Aorta (tissue), 5 donors: ENCODE data around the gene FAM187B. TPM values are rescaled to one million over a fixed set of nuclear protein-coding genes. Genes with fewer than 3 reads are reported as not detected.

Experiments
- ATAC-seq: fragments of 200-7000 bp; cut with Tn5 transposase; one replicate; pipeline ENCODE4 v1.9.1; 2022; ENCODE audit warnings: moderate library complexity; ENCODE audit not compliant: low FRiP score
- DNase-seq, 2 donors: peaks; one replicate each; pipeline ENCODE4 v3.0.0-alpha.2; 2020
- H3K27ac ChIP-seq, 2 donors: one replicate each; pipeline ENCODE4 v1.5.1; 2013; ENCODE audit warnings: low read length in 2 of 2, mild to moderate bottlenecking in 2 of 2, moderate library complexity in 2 of 2, control low read depth in 1 of 2, inconsistent platforms in 1 of 2, low read depth in 1 of 2
- H3K27me3 ChIP-seq, 2 donors: one replicate each; pipeline ENCODE4 v1.6.1; 2013; ENCODE audit warnings: control low read depth in 1 of 2, low read length in 1 of 2, mild to moderate bottlenecking in 1 of 2, moderate library complexity in 1 of 2; ENCODE audit not compliant: insufficient read depth in 2 of 2, control insufficient read depth in 1 of 2
- H3K36me3 ChIP-seq, 2 donors: one replicate each; pipeline ENCODE4 v1.6.1; 2013; ENCODE audit warnings: control low read depth in 1 of 2, low read length in 1 of 2, mild to moderate bottlenecking in 1 of 2; ENCODE audit not compliant: insufficient read depth in 2 of 2, control insufficient read depth in 1 of 2
- H3K4me1 ChIP-seq, 2 donors: one replicate each; pipeline ENCODE4 v1.6.1; 2013; ENCODE audit warnings: low read length in 2 of 2, control low read depth in 1 of 2, mild to moderate bottlenecking in 1 of 2, moderate library complexity in 1 of 2; ENCODE audit not compliant: insufficient read depth in 2 of 2, control insufficient read depth in 1 of 2
- H3K4me3 ChIP-seq, 2 donors: one replicate each; pipeline ENCODE4 v1.5.1; 2013; ENCODE audit warnings: low read length in 2 of 2, control low read depth in 1 of 2, mild to moderate bottlenecking in 1 of 2
- H3K9me3 ChIP-seq: one replicate; pipeline ENCODE4 v1.6.1; 2013; ENCODE audit warnings: mild to moderate bottlenecking, low read length; ENCODE audit not compliant: control insufficient read depth
- WGBS, 2 donors: extraction: QIAGEN DNeasy Blood & Tissue Kit; methylation state at CpG; one replicate each; pipeline ENCODE4 v1.1.7; 2013; 5-methylcytosine and 5-hydroxymethylcytosine counted together
- intact Hi-C, 2 donors: fragments of 100-400 bp; cut with DNase I; formaldehyde crosslinking; loops; one replicate each; pipeline versions ENCODE4 v1.14.2 to v1.15.0; 2022
- polyA plus RNA-seq, 2 donors: library from polyadenylated mRNA; stranded (reverse); fragments of 200-250 nt; gene quantifications; one replicate each; pipeline ENCODE4 v1.2.3, GENCODE V29; 2013
- total RNA-seq, 2 donors: library from RNA; stranded (reverse); fragmentation: NEBNext Ultra II Directional; extraction: Animal tissue kit (Norgen Biotek cat#: 25700); gene quantifications; one replicate each; pipeline ENCODE4 v1.2.1, GENCODE V29; 2021
- donor health status: healthy with polysubstance abuse.
- donor health status: Bipolar disorder and iron deficiency.
- donor health status: DM: no; HTN: no; CAD: no.
- donor health status: DM: no; HTN: no; CAD: no.
- donor health status: DM: yes; HTN: yes; CAD: no.

Gene FAM187B
- total and polyA plus RNA-seq, 4 donors = not detected

GRCh38 chr19:35265126-35265899 lies 36.8 kb upstream of the FAM187B start:
- DNase-seq = peak; percentile 43 to 64
- Histone ChIP-seq H3K4me1 (no peaks in the 10 kb centered on the region), H3K27me3 (no peaks in the 10 kb centered on the region), H3K4me3 (no peak overlapping the region), H3K9me3 (no peaks in the 10 kb centered on the region), H3K27ac (no peak overlapping the region), H3K36me3 (no peaks in the 10 kb centered on the region)
- intact Hi-C loops = loop anchor here (5.0 to 10.0 kb wide), 3 partner anchors 113 to 1891 kb away; partner anchors contain the start of genes CEBPG (in 1 of the 2), FXYD5 (in 1 of the 2) and FXYD7 (in 1 of the 2)
- no peak for ATAC-seq
- 35% methylated on average over 6 of the region's 6 CpGs for WGBS, 2 donors

GRCh38 chr19:35264268-35265125 lies 36.0 kb upstream of the FAM187B start:
- WGBS, 2 donors = 69 to 72% methylated on average over 7 of the region's 7 CpGs
- intact Hi-C loops = loop anchor here (5.0 to 10.0 kb wide), 3 partner anchors 112 to 1890 kb away; partner anchors contain the start of genes CEBPG (in 1 of the 2), FXYD5 (in 1 of the 2) and FXYD7 (in 1 of the 2)
- Histone ChIP-seq H3K27me3 (no peaks in the 10 kb centered on the region), H3K9me3 (no peaks in the 10 kb centered on the region), H3K4me1 (no peaks in the 10 kb centered on the region), H3K4me3 (no peak overlapping the region), H3K36me3 (no peaks in the 10 kb centered on the region), H3K27ac (no peak overlapping the region)
- ATAC-seq = no peak
- DNase-seq = peak; percentile 40 to 44

- Histone ChIP-seq H3K36me3 (no peaks in the 10 kb centered on the region), H3K27me3 (no peaks in the 10 kb centered on the region), H3K9me3 (no peaks in the 10 kb centered on the region), H3K4me3 (no peak overlapping the region), H3K27ac (no peak overlapping the region), H3K4me1 (no peaks in the 10 kb centered on the region)
- intact Hi-C loops = loop anchor here (10.0 kb wide), 2 partner anchors 117 to 1887 kb away; partner anchors contain the start of genes CEBPG (in 1 of the 2) and FXYD7 (in 1 of the 2)
- peak; percentile 39 to 53 for DNase-seq
- WGBS, 2 donors = 59 to 60% methylated on average over 17 of the region's 17 CpGs
- ATAC-seq = no peak
Observed at GRCh38 chr19:35262101-35262761, 33.7 kb upstream of the FAM187B start.

DNA sequence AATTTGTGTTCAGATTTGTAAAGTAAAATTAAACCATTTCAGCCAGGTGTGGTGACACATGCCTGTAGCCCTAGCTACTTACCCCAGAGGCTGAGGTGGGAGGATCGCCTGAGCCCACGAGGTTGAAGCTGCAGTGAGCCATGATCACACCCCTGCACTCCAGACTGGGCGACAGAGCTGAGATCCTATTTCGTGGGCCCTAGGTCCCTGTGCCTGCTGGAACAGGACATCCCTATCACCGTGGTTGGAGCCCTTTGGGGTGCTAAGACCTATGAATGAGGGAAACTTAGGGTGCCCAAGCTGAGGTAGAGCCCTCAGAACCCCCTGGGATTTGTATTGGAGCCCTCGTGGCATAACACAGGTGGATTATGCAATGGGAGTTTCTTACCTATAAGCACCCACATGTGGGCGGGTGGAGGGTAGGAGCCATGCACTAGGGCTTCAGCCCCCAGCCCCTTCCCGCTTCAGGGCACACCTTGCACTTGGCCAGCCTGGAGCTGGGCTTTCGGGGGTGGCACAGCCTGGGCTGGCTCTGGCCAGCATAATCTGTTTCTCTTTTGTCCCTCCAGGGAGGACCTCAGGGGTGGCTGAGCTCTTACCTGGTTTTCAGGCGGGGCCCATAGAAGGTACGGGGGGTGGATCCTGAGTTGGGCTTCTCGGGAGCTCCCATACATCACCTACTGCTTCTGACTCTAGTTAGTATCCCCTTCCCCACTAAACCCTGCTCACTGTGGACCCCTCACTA lies 33.0 kb upstream of the FAM187B start:
- H3K9me3 ChIP-seq = no peaks in the 10 kb centered on the region
- no peak overlapping the region for H3K27ac ChIP-seq
- intact Hi-C loops = loop anchor here (10.0 kb wide), 2 partner anchors 117 to 1887 kb away; partner anchors contain the start of genes CEBPG (in 1 of the 2) and FXYD7 (in 1 of the 2)
- no peaks in the 10 kb centered on the region for H3K4me1 ChIP-seq
- H3K36me3 ChIP-seq = no peaks in the 10 kb centered on the region
- H3K4me3 ChIP-seq = no peak overlapping the region
- ATAC-seq = no peak
- peak; percentile 29 to 47 for DNase-seq
- WGBS, 2 donors = 73 to 74% methylated on average over 12 of the region's 12 CpGs
- no peaks in the 10 kb centered on the region for H3K27me3 ChIP-seq

GRCh38 chr19:35260694-35261304 lies 32.3 kb upstream of the FAM187B start:
- Histone ChIP-seq H3K4me3 (no peak overlapping the region), H3K36me3 (no peaks in the 10 kb centered on the region), H3K9me3 (no peaks in the 10 kb centered on the region), H3K4me1 (no peaks in the 10 kb centered on the region), H3K27ac (no peak overlapping the region), H3K27me3 (no peaks in the 10 kb centered on the region)
- no peak for ATAC-seq
- intact Hi-C loops = loop anchor here (10.0 kb wide), 2 partner anchors 116 to 1886 kb away; partner anchors contain the start of genes CEBPG (in 1 of the 2) and FXYD7 (in 1 of the 2)
- 78% methylated on average over 10 of the region's 10 CpGs for WGBS, 2 donors
- DNase-seq = peak; percentile 40 to 41

DNA sequence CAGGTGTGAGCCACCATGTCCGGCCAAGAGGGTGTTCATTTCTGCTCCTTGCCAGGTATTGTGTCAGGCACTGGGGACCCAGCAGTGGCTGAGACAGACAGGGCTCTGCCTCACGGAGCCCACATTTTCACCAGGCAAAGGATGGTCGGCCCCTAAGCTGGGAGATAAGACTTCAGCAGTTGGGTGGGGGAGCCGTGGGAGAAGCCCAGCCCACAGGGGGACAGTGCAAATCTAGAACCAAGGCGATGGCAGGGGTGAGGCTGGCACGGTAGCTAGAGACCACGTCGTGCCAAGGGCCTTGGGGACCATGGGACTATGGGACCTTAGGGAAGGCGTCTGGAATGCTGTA lies 28.5 kb upstream of the FAM187B start:
- H3K4me3 ChIP-seq = no peak overlapping the region

DNA sequence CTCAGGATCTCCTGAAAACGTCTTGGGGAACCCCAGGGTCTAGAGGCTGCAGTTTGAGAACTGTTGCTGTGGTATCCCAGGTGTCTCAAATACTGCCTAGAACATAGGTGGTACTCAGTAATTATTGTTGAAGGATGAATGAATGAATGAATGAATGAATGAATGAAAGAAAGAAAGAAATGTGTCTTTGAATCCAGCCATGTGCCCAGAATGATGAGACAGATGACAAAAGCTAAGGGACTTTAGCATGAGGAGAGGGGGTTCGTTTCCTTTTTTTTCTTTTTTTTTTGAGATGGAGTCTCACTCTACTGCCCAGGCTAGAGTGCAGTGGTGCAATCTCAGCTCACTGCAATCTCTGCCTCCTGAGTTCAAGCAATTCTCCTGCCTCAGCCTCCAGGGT lies 28.0 kb upstream of the FAM187B start:
- intact Hi-C loops = no loop called here

More for the DNA sequence above, 28.5 kb upstream of the FAM187B start:
- DNase-seq (peak in 1 of 2 donors; percentile 57), ATAC-seq (no peak)
- H3K9me3 ChIP-seq = no peaks in the 10 kb centered on the region
- H3K36me3 ChIP-seq = no peaks in the 10 kb centered on the region
- no peak overlapping the region for H3K27ac ChIP-seq
- no peaks in the 10 kb centered on the region for H3K4me1 ChIP-seq
- intact Hi-C loops = no loop called here
- 46 to 60% methylated on average over 9 of the region's 9 CpGs for WGBS, 2 donors
- H3K27me3 ChIP-seq = no peaks in the 10 kb centered on the region

More for the DNA sequence above, 28.0 kb upstream of the FAM187B start:
- WGBS, 2 donors = 61 to 62% methylated on average over 2 of the region's 2 CpGs
- no peak overlapping the region for H3K4me3 ChIP-seq
- no peaks in the 10 kb centered on the region for H3K9me3 ChIP-seq
- H3K27ac ChIP-seq = no peak overlapping the region
- no peaks in the 10 kb centered on the region for H3K4me1 ChIP-seq
- DNase-seq (no peak), ATAC-seq (no peak)
- H3K27me3 ChIP-seq = no peaks in the 10 kb centered on the region
- H3K36me3 ChIP-seq = no peaks in the 10 kb centered on the region
